GM18520 (cell line): Measurements from ENCODE around the gene CHP1.
"Not testable (repeated sequence)": the region's sequence is repeated elsewhere in the genome, so short reads cannot be mapped to it uniquely, and the experiment has no call there.

Experiments used
- ATAC-seq: cut with Tn5 transposase; IDR thresholded peaks from one replicate; pipeline ENCODE4 v1.9.1; 2021; ENCODE audit not compliant: unreplicated experiment

CHP1 gene

DNA sequence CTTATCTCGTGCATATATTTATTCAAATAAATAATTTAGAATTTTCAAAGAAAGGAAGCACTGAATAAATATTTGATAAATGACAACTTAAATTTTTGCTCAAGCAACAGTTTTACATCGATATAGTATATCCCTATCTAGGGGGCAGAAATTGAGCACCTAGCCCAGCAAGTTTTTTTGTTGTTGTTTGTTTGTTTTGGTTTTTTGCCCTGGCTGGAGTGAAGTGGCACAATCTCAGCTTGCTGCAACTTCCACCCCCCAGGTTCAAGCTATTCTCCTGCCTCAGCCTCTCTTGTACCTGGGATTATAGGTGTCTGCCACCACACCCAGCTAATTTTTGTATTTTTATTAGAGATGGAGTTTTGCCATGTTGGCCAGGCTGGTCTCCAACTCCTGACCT lies 58.9 kb downstream of the CHP1 start:
- no peak for ATAC-seq

DNA sequence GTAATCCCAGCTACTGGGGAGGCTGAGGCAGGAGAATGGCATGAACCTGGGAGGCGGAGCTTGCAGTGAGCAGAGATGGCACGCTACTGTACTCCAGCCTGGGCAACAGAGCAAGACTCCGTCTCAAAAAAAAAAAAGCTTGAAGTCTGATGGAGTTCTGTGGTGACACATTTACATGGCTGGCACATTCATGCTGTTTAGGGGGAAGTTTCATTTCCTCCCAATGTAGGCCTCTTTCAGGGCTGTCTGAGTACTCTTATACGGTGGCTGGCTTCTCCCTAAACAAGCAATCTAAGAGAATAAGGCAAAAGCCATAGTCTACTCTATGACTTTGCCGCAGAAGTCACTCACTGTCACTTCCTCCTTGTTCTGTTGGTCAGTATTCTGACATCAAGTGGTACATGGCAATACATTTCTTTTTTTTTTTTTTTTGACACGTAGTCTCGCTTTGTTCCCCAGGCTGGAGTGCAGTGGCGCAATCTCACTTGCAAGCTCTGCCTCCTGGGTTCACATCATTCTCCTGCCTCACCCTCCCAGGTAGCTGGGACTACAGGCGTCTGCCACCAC lies 60.1 kb downstream of the CHP1 start:
- peak; percentile 57 for ATAC-seq

DNA sequence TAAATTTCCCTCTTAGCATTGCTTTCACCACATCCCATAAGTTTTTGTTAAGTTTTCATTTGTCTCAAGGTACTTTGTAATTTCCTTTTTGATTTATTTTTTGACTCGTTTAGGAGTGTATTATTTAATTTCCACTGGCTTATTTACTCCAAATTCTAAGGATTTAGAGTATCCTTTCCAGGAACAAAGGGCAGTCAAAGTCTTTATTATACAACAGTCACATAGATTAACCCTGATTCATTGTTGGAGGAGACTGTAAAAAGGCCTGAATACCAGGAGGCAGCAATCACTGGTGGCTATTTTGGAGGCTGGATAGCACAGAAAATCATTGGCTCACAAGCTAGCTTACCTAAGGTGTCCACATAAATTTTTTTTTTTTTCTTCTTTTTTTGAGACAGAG lies 61.5 kb downstream of the CHP1 start:
- no peak for ATAC-seq

DNA sequence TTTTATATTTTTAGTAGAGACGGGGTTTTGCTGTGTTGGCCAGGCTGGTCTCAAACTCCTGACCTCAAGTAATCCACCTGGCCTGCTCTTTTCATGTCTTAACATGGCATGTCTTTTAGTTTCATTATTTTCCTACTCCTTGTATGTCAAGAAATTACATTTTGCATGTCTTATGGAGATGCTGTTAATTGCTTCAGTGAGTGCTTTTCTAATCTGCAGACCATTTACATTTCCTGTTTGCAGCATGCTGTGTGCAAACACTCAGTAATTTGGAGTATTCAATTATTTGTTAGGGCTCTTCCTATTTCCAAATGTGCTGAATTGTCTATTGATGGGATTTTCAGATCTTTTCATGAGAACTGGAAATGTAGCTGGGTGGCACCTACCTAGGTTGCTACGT lies 70.1 kb downstream of the CHP1 start:
- not testable (repeated sequence) for ATAC-seq

DNA sequence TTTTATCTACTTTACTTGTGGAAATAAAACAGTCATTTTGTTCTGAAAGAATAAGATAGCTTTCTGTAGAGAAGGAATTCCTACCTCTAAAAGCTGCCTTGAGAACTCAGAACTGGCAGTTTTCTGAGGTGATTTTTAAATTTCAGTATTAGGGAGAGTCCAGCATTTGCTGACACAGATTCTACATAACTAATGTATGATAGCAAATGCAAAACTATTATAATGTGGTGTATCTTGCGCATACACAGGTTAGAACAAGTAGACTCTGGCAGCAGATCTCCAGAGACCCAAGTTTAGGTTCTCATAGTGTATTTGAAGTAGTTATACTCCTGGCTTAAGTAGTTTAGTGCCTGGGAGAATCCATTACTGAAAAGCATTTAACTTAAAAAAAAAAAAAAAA lies 70.5 kb downstream of the CHP1 start:
- ATAC-seq = no peak

DNA sequence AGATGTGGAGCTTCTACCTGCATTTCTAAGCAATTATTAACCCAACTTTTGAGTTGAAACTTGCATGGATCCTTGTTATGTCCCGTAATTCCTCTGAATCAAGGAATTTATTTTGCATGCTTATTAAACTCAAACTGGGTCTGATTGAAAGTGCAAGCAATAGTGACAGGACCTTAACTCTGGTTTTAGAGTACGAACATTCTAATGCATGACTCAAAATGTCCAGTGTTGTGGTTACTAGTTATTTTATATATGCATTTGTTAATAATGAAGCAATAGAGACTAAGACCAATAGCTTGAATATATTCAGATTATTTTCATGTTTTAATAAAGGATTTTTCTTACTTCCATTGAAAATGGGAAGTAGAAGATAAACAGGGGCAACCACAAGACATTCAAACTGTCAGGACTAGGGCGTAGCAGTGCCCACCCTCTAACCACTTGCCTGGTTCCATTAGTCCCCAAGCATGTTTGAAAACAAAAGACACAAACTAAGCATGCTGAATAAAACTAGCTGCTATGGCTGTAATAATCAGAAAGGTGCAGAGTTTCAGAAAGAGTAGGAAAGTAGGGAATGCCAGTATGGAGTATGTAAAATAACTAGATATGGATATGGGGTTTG lies 73.2 kb downstream of the CHP1 start:
- ATAC-seq = no peak

DNA sequence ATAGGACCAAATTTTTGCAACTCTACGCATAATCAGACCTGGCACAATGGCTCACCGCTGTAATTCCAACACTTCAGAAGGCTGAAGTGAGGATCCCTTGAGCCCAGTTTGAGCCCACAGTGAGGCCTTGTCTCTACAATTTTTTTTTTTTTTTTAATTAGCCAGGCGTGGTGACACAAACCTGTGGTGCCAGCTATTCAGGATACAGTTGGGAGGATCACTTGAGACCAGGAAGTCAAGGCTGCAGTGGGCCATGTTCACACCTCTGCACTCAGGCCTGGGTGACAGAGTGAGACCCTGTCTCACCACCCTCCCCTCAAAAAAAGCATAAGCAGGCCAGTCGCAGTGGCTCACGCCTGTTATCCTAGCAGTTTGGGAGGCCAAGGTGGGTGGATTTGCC lies 76.6 kb downstream of the CHP1 start:
- no peak for ATAC-seq

DNA sequence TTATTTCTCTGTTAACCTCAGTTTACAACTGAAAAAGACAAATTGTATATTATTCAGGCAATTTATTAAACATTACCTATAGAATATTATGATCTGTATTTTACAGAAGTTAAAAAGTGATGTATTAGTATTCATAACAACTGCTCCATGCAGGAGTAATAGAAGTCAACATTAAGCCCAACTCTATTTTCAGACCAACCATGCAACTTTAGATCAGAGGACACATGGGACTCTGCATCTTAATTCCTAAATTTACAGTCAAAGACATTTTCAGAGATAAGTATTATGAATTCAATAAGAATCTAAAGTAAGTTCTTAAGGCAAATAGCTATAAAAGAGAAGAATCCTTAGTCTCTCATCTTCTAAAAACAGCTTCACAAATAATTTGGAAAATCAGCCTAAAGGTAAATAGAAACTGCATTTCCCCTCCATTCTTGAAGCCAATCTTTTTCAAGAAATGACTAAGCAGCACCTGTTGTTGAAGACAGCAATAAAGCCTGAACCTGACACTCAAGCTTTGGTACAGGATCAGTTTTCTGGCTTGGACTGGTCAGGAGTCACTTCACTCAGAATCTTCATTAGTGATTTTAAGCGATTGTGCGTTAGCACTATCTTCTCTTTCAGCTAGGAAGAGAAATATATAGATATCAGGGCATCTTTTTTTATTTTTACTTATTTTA lies 78.3 kb downstream of the CHP1 start:
- ATAC-seq = no peak

DNA sequence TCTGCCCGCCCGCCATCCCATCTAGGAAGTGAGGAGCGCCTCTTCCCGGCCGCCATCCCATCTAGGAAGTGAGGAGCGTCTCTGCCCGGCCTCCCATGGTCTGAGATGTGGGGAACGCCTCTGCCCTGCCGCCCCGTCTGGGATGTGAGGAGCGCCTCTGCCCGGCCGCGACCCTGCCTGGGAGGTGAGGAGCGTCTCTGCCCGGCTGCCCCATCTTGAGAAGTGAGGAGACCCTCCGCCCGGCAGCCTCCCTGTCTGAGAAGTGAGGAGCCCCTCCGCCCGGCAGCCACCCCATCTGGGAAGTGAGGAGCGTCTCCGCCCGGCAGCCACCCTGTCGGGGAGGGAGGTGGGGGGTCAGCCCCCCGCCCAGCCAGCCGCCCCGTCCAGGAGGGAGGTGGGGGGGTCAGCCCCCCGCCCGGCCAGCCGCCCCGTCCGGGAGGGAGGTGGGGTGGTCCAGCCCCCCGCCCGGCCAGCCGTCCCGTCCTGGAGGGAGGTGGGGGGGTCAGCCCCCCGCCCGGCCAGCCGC lies 89.8 kb downstream of the CHP1 start:
- not testable (repeated sequence) for ATAC-seq

DNA sequence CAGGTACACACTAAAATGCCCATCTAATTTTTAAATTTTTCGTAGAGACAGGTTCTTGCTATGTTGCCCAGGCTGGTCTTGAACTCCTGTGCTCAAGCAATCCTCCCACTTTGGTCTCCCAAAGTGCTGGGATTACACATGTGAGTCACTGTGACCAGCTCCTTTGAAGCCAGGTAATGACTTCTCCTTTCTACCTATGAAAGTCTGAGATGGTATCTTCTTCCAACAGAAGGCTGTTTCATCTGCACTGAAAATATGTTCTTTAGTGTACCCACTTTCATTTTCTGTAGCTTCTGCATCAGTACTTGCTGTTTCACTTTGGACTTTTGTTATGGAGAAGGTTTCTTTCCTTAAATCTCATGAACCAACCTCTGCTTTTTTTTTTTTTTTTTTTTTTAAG lies 92.5 kb downstream of the CHP1 start:
- no peak for ATAC-seq

DNA sequence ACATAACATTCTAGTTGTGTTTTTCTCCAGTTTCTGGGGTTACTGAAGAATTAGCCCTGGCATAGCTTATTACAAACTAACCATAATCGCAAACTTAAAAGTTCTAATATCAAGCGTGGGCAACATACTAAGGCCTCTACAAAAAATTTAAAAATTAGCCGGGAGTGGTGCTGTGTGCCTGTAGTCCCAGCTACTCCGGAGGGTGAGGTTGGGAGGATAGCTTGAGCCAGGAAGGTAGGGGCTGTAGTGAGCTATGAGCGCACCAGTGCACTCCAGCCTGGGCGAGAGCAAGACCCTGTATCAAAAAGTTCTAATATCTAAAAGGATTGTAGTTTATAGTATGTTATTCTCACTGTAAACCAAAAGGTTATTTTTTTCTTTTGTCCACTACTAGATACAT lies 100.2 kb downstream of the CHP1 start:
- no peak for ATAC-seq
